IMR-90 (cell line): ENCODE measurements around the gene TCEA2. TPM values are rescaled to one million over a fixed set of nuclear protein-coding genes. Genes with fewer than 3 reads are reported as not detected.
A peak's percentile ranks its signal among the peaks of the same experiment; 100 is the strongest.

Experiments used
- ATAC-seq: fragments of 200-7000 bp; cut with Tn5 transposase; 2 replicates; pipeline ENCODE4 v1.9.1; 2020; ENCODE audit warnings: low read depth, mild to moderate bottlenecking, moderate library complexity
- BruUV-seq: library from RNA; stranded (reverse); fragments of 400-500 nt; replicated peaks from 2 replicates; lab custom pipeline; 2021; lab: Mats Ljungman, UMichigan
- CTCF ChIA-PET: fragments of 300-600 bp; formaldehyde crosslinking; extraction: SDS; loops from one replicate; lab custom pipeline; 2021; ENCODE audit warnings: antibody characterized with exemption; lab: Yijun Ruan, JAX
- POLR2A ChIA-PET: fragments of 300-600 bp; sonication (Branson Sonifier 250); formaldehyde crosslinking; loops from one replicate; lab custom pipeline; 2022; ENCODE audit warnings: antibody characterized with exemption; ENCODE audit not compliant: unreplicated experiment; lab: Charles Lee
- DNase-seq: peaks from one replicate; pipeline ENCODE4 v3.0.0; 2013
- H2AFZ ChIP-seq: replicated peaks from 2 replicates; pipeline ENCODE3; 2013; ENCODE audit warnings: low read length, mild to moderate bottlenecking; ENCODE audit not compliant: poor library complexity
- H2AK5ac ChIP-seq: 2 replicates; pipeline ENCODE4 v1.6.1; 2013; ENCODE audit warnings: low read depth, low read length, inconsistent platforms
- H2AK9ac ChIP-seq: replicated peaks from 2 replicates; pipeline ENCODE3; 2013; ENCODE audit warnings: mild to moderate bottlenecking, low read depth, low read length, moderate library complexity; ENCODE audit not compliant: poor library complexity
- H2BK120ac ChIP-seq: 2 replicates; pipeline ENCODE4 v1.6.1; 2013; ENCODE audit warnings: low read depth, low read length, inconsistent platforms
- H2BK15ac ChIP-seq: 3 replicates; pipeline ENCODE4 v1.6.1; 2013; ENCODE audit warnings: low read depth, low read length, inconsistent platforms
- H2BK20ac ChIP-seq: 2 replicates; pipeline ENCODE4 v1.6.1; 2013; ENCODE audit warnings: low read depth, mild to moderate bottlenecking, inconsistent platforms, low read length, moderate library complexity
- H2BK5ac ChIP-seq: 2 replicates; pipeline ENCODE4 v1.6.1; 2013; ENCODE audit warnings: mild to moderate bottlenecking, low read depth, low read length, inconsistent platforms; ENCODE audit not compliant: poor library complexity, severe bottlenecking
- H3K14ac ChIP-seq: replicated peaks from 2 replicates; pipeline ENCODE4 v1.6.1; 2013; ENCODE audit warnings: low read depth, low read length, inconsistent platforms
- H3K18ac ChIP-seq: 2 replicates; pipeline ENCODE4 v1.6.1; 2013; ENCODE audit warnings: low read depth, low read length, control low read depth
- H3K23ac ChIP-seq: 2 replicates; pipeline ENCODE4 v1.6.1; 2013; ENCODE audit warnings: low read depth, low read length, inconsistent platforms
- H3K27ac ChIP-seq: 2 replicates; pipeline ENCODE4 v1.5.1; 2013; ENCODE audit warnings: mild to moderate bottlenecking, control low read depth, low read length; ENCODE audit not compliant: insufficient read depth
- H3K27me3 ChIP-seq: 2 replicates; pipeline ENCODE4 v1.6.1; 2013; ENCODE audit warnings: low read length; ENCODE audit not compliant: control insufficient read depth, insufficient read depth
- H3K36me3 ChIP-seq: 2 replicates; pipeline ENCODE4 v1.6.1; 2013; ENCODE audit warnings: low read length, mixed read lengths; ENCODE audit not compliant: control insufficient read depth, insufficient read depth
- H3K4ac ChIP-seq: 2 replicates; pipeline ENCODE4 v1.6.1; 2013; ENCODE audit warnings: low read depth, low read length, inconsistent platforms
- H3K4me1 ChIP-seq: 2 replicates; pipeline ENCODE4 v1.6.1; 2013; ENCODE audit warnings: low read length, mixed read lengths; ENCODE audit not compliant: control insufficient read depth, insufficient read depth
- H3K4me2 ChIP-seq: 2 replicates; pipeline ENCODE4 v1.6.1; 2013; ENCODE audit warnings: low read depth, mild to moderate bottlenecking, control low read depth, low read length, moderate library complexity
- H3K4me3 ChIP-seq: 2 replicates; pipeline ENCODE4 v1.5.1; 2013; ENCODE audit warnings: low read depth, mild to moderate bottlenecking, control low read depth, low read length, moderate library complexity; ENCODE audit not compliant: insufficient read depth
- H3K56ac ChIP-seq: 2 replicates; pipeline ENCODE4 v1.6.1; 2013; ENCODE audit warnings: low read length, inconsistent platforms; ENCODE audit not compliant: insufficient read depth; ENCODE audit errors: extremely low read depth
- H3K79me1 ChIP-seq, 2 experiments: 2 replicates each; pipeline ENCODE4 v1.6.1; 2013; ENCODE audit warnings: low read length in 2 of 2, inconsistent platforms in 1 of 2, low read depth in 1 of 2
- H3K9ac ChIP-seq: 2 replicates; pipeline ENCODE4 v1.6.1; 2013; ENCODE audit warnings: low read depth, low read length, control low read depth
- H3K9me1 ChIP-seq: 2 replicates; pipeline ENCODE4 v1.6.1; 2013; ENCODE audit warnings: low read length, inconsistent platforms; ENCODE audit not compliant: insufficient read depth
- H3K9me3 ChIP-seq: 2 replicates; pipeline ENCODE4 v1.6.1; 2013; ENCODE audit warnings: low read length; ENCODE audit not compliant: control insufficient read depth, insufficient read depth
- H4K20me1 ChIP-seq: 2 replicates; pipeline ENCODE4 v1.6.1; 2013; ENCODE audit warnings: low read length, inconsistent platforms; ENCODE audit not compliant: insufficient read depth
- H4K5ac ChIP-seq: 2 replicates; pipeline ENCODE4 v1.6.1; 2013; ENCODE audit warnings: mild to moderate bottlenecking, low read depth, low read length, control low read depth
- H4K8ac ChIP-seq, 2 experiments: 2 replicates each; pipeline ENCODE4 v1.6.1; 2013; ENCODE audit warnings: low read depth in 2 of 2, low read length in 2 of 2, control low read depth in 1 of 2, inconsistent platforms in 1 of 2
- H4K91ac ChIP-seq: 2 replicates; pipeline ENCODE4 v1.6.1; 2013; ENCODE audit warnings: low read depth, low read length, inconsistent platforms; ENCODE audit not compliant: insufficient read depth
- BHLHE40 ChIP-seq: fragments of 150-350 bp; IDR thresholded peaks from 2 replicates; pipeline ENCODE4 v1.6.1; 2016; ENCODE audit warnings: mild to moderate bottlenecking, low read depth, low read length
- CEBPB ChIP-seq: IDR thresholded peaks from 2 replicates; pipeline ENCODE4 v1.6.1; 2012; ENCODE audit warnings: low read depth, low read length, improper control_type of control experiment
- CHD1 ChIP-seq: IDR thresholded peaks from 2 replicates; pipeline ENCODE4 v1.6.1; 2012; ENCODE audit warnings: low read depth, low read length, improper control_type of control experiment
- ELK1 ChIP-seq: fragments of 150-350 bp; IDR thresholded peaks from 2 replicates; pipeline ENCODE4 v1.6.1; 2016; ENCODE audit warnings: low read depth, mild to moderate bottlenecking, low read length, moderate library complexity, borderline replicate concordance
- FOS ChIP-seq: fragments of 150-350 bp; IDR thresholded peaks from 2 replicates; pipeline ENCODE4 v1.6.1; 2016; ENCODE audit warnings: low read depth, low read length
- MAFK ChIP-seq: IDR thresholded peaks from 2 replicates; pipeline ENCODE4 v1.6.1; 2012; ENCODE audit warnings: low read depth, low read length, improper control_type of control experiment
- MAZ ChIP-seq: IDR thresholded peaks from 2 replicates; pipeline ENCODE4 v1.6.1; 2012; ENCODE audit warnings: low read depth, mild to moderate bottlenecking, low read length, improper control_type of control experiment, moderate library complexity, borderline replicate concordance
- MXI1 ChIP-seq: IDR thresholded peaks from 2 replicates; pipeline ENCODE4 v1.6.1; 2012; ENCODE audit warnings: low read depth, mild to moderate bottlenecking, low read length, moderate library complexity, borderline replicate concordance
- NFE2L2 ChIP-seq: fragments of 150-350 bp; IDR thresholded peaks from 2 replicates; pipeline ENCODE4 v1.6.1; 2016; ENCODE audit warnings: low read depth, mild to moderate bottlenecking, low read length
- POLR2A ChIP-seq: IDR thresholded peaks from 2 replicates; pipeline ENCODE4 v1.6.1; 2012; ENCODE audit warnings: mild to moderate bottlenecking, low read depth, low read length
- RAD21 ChIP-seq: IDR thresholded peaks from 2 replicates; pipeline ENCODE4 v1.6.1; 2012; ENCODE audit warnings: low read length, improper control_type of control experiment
- RCOR1 ChIP-seq: IDR thresholded peaks from 2 replicates; pipeline ENCODE4 v1.6.1; 2012; ENCODE audit warnings: mild to moderate bottlenecking, low read length, improper control_type of control experiment; ENCODE audit not compliant: insufficient replicate concordance
- RFX5 ChIP-seq: IDR thresholded peaks from 2 replicates; pipeline ENCODE4 v1.8.0; 2012; ENCODE audit warnings: low read depth, mild to moderate bottlenecking, low read length, moderate library complexity
- SMC3 ChIP-seq: fragments of 150-350 bp; IDR thresholded peaks from 2 replicates; pipeline ENCODE4 v1.6.1; 2016; ENCODE audit warnings: low read depth, mild to moderate bottlenecking, antibody characterized with exemption, low read length, moderate library complexity
- WGBS, 2 experiments: methylation state at CpG; one replicate each; pipeline versions ENCODE4 v1.1.5 to v1.1.7; 2013; ENCODE audit warnings: missing lambda C conversion rate in 2 of 2; ENCODE audit not compliant: insufficient read length in 1 of 2; ENCODE audit errors: extremely low coverage in 2 of 2; 5-methylcytosine and 5-hydroxymethylcytosine counted together
- dilution Hi-C: fragments of 300-500 bp; cut with HindIII; formaldehyde crosslinking; loops from one replicate; pipeline ENCODE4 v1.14.3; 2018; ENCODE audit warnings: low sequenced_read_pairs; ENCODE audit not compliant: unreplicated experiment
- in situ Hi-C: fragments of 300-500 bp; cut with MboI; formaldehyde crosslinking; loops from 3 replicates; pipeline ENCODE4 v1.14.3; 2019; ENCODE audit warnings: low sequenced_read_pairs, inconsistent platforms, mixed read lengths
- intact Hi-C: fragments of 100-400 bp; cut with micrococcal nuclease; formaldehyde crosslinking; loops from 2 replicates; pipeline ENCODE4 v1.10.0; 2022
- polyA plus RNA-seq, 3 experiments: library from polyadenylated mRNA; depleted of rRNA; stranded (reverse); fragments of >200 nt; gene quantifications; 2 replicates each; pipeline ENCODE4 v1.2.3, GENCODE V29; 2012; ENCODE audit warnings: low replicate concordance in 1 of 3
- total RNA-seq: library from RNA; depleted of rRNA; stranded (reverse); fragments of >200 nt; gene quantifications from 2 replicates; pipeline ENCODE4 v1.2.3, GENCODE V29; 2012
- TF ChIP-seq, protein P1 (sequence below): conservative IDR thresholded peaks from 2 replicates; pipeline ENCODE4 v1.5.1; 2012; ENCODE audit warnings: mild to moderate bottlenecking, low read depth, low read length, improper control_type of control experiment

Gene TCEA2
- total and polyA plus RNA-seq, 2 of the 4 experiments (the other 2 are of a cell fraction), result 9.3 to 30.0 TPM

GRCh38 chr20:64080813-64081623, 18.0 kb downstream of the TCEA2 start:
- in situ Hi-C loops (no loop called here), dilution Hi-C loops (no loop called here), intact Hi-C loops (no loop called here)
- Histone ChIP-seq H2AK5ac (no peak overlapping the region), H3K9ac (no peak overlapping the region), H3K4me3 (no peak overlapping the region), H4K5ac (no peak overlapping the region), H2BK5ac (no peak overlapping the region), H3K56ac (no peak overlapping the region), H3K36me3 (peaks cover 3% of the 10 kb centered on the region; the same call in 1 of the 2 replicates), H2AFZ (peak overlapping the region; percentile 83), H2BK20ac (no peak overlapping the region), H4K20me1 (peaks cover 15% of the 10 kb centered on the region), H3K18ac (no peak overlapping the region), H4K91ac (no peak overlapping the region), H2BK15ac (no peak overlapping the region), H3K4me1 (peaks cover 17% of the 10 kb centered on the region), H3K27ac (no peak overlapping the region), H3K4me2 (no peak overlapping the region; the same call in 1 of the 2 replicates), H3K14ac (no peak overlapping the region; the same call in 1 of the 2 replicates), H3K4ac (no peak overlapping the region), H3K79me1 (peaks cover 6 to 8% of the 10 kb centered on the region in 2 experiments; a peak in 3 of 4 replicates), H3K23ac (no peak overlapping the region), H3K9me3 (peaks cover 1% of the 10 kb centered on the region; the same call in 1 of the 2 replicates), H4K8ac (no peak overlapping the region), H2BK120ac (no peak overlapping the region), H2AK9ac (no peak overlapping the region), H3K27me3 (peaks cover 34% of the 10 kb centered on the region), H3K9me1 (no peaks in the 10 kb centered on the region)
- ChIA-PET POLR2A (no interaction called here), CTCF (interaction anchor here (0.6 kb wide), 1 partner anchor 22 kb away, joined by 3 read pairs; no protein-coding TSS in a partner anchor)
- no peak for DNase-seq
- ATAC-seq, result no peak
- no peak for TF ChIP-seq BHLHE40
- no peak for TF ChIP-seq RFX5
- TF ChIP-seq NFE2L2, result no peak
- TF ChIP-seq CEBPB, result no peak
- no peak for TF ChIP-seq MAZ
- TF ChIP-seq MXI1, result no peak
- no peak for TF ChIP-seq SMC3
- TF ChIP-seq ELK1, result no peak
- TF ChIP-seq RAD21, result no peak
- no peak for TF ChIP-seq FOS
- no peak for TF ChIP-seq POLR2A
- no peak for TF ChIP-seq MAFK
- no peak for TF ChIP-seq CHD1
- TF ChIP-seq RCOR1, result no peak
- TF ChIP-seq, protein P1, sequence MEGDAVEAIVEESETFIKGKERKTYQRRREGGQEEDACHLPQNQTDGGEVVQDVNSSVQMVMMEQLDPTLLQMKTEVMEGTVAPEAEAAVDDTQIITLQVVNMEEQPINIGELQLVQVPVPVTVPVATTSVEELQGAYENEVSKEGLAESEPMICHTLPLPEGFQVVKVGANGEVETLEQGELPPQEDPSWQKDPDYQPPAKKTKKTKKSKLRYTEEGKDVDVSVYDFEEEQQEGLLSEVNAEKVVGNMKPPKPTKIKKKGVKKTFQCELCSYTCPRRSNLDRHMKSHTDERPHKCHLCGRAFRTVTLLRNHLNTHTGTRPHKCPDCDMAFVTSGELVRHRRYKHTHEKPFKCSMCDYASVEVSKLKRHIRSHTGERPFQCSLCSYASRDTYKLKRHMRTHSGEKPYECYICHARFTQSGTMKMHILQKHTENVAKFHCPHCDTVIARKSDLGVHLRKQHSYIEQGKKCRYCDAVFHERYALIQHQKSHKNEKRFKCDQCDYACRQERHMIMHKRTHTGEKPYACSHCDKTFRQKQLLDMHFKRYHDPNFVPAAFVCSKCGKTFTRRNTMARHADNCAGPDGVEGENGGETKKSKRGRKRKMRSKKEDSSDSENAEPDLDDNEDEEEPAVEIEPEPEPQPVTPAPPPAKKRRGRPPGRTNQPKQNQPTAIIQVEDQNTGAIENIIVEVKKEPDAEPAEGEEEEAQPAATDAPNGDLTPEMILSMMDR, result no peak
- no TSS peak for BruUV-seq
- 82% methylated on average over 5 of the region's 17 CpGs; no CpG with 5 or more reads in 1 of the 2 experiments for WGBS, 2 experiments
